GM18508 (cell line): ENCODE measurements around the gene WDR7.

Experiments
- ATAC-seq: cut with Tn5 transposase; IDR thresholded peaks from one replicate; pipeline ENCODE4 v1.9.1; 2021; ENCODE audit warnings: moderate number of reproducible peaks; ENCODE audit not compliant: insufficient read depth, unreplicated experiment

WDR7 gene

DNA sequence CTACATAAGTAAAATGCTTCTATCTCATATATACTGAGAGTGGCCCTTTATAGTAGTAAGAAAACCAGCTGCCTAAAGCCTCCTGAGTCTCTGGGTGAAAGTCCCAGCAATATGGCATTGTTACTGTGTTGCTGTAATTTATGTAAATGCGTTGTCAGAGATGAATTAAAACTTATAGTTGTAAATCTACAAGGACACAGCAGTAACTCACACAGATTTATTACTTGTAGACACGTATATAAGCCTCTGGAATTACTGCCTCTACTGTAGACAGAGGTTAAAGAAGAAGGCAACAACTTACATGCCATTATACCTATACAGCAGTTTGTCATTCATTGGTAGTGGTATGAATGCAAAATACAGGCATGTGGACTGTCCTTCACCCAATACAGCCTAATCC is 326.6 kb downstream of the WDR7 start:
- ATAC-seq = no peak

DNA sequence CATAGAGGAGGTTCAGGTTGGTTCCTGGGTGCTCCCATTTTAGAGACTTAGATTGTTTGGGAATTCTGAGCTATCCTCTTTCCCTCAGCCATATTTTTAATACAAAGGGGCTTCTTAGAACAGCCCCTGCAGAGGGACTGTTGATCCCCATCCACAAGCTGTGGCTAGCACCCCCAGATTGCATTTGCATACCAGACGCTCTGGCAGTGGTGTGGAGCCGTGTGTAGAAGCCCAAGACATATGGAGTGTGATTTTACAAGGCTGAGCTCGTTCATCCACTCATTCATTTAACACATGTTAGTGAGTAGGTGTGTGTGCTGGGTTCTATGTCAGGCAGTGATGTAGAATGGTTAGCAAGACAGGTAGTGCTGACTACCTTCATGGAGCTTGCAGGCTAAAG is 329.0 kb downstream of the WDR7 start:
- no peak for ATAC-seq

DNA sequence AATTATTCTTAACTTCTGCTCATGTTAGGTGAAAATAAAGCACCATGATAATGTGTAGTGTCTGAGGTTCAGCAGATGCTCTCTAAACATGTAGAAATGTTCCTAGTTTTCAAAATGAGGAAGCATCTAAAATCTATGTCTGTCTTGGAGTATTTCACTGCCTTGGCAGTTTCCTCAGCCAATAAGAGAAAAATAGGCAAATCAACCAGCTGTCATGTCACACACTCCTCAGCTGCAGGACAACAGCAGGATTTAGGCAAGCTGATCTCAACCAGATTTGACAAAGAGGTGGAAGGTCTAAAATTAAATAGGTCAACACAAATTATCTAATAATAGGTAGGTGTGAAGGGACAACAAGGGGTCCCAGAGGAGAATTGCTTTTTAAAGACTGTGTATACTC is 331.6 kb downstream of the WDR7 start:
- ATAC-seq = no peak

DNA sequence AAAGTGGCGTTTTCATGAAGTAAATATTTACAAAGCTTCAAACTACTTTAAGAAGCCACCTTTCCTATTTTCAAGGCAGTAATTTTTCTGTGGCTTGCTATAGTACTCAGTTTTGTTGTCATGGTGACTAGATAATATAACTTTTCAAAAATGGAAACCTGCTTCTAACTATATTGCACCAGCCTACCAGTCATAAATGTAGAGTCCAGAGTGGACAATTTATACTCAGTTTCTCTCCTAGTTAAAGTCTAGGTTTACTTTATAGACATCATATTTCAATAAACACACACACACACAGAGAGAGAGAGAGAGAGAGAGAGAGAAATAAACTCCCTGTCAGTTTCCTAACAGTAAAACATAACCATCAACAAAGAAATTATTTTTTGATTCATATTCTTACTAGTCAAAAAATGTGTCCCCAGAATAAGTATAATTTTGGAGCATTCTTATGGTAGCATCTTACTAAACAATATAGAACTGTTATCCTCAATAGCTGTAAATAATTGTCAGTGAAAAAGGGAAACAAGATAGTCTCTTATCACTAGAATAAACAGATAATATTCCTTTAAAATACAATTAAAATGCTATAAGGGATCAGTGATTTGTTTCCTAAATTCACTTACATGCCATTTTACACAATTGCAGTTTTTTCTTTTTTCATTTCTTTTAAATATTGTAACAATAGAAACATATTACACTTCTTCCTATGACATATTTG is 332.3 kb downstream of the WDR7 start:
- no peak for ATAC-seq

DNA sequence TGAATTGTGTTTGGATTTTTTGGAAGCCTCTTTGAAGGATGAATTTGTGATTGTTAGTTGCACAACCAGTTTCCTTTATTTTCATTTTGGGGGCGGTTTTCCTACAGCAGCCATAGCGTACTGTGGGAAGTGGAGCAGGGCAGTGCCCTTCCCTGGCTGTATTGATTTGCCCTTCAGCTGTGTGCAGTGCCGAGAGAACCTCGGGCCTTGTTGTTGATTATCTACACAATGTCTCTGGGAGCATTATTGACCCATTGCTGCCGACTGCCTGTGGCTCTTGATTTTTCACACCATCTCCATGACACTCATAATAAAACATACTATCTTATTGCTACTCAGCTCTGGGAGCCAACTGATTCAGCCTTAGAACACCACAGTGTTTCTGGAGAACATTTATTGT is 333.6 kb downstream of the WDR7 start:
- no peak for ATAC-seq

DNA sequence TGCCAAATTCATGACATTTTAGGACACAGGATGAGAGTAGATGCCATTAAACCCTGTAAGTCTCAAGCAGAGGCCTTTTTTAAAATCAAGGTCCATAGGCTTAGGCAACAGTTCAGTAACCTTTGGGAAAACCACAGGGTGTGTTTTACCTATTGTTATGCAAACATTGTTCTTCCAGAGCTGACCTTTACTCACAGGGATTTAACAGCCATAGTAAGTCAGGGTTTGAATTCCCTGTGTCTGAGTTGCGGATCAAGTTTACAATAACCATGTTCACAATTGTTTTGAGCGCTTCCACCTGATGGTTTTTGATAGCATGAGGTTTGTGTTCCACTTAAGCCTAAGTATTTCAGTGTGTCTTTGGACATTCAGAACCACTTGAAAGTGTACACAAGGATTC is 335.7 kb downstream of the WDR7 start:
- no peak for ATAC-seq

DNA sequence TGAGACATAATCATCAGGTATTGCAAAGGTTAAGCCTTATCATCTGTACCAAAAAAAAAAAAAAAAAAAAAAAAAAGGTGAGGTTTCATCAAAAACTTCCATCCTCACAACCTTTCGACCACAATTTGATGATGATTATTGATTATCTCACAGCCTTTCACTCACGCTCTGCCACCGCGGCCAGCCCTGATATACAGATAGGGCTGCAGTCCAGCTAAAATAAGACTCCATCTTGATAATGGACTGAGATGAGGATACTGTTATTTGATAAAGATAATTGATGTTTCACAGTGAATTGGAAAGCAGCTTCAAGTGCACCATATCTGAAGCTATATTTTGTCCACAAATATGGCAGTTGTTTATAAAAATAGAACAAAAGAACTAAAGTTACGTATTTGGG is 336.1 kb downstream of the WDR7 start:
- no peak for ATAC-seq

DNA sequence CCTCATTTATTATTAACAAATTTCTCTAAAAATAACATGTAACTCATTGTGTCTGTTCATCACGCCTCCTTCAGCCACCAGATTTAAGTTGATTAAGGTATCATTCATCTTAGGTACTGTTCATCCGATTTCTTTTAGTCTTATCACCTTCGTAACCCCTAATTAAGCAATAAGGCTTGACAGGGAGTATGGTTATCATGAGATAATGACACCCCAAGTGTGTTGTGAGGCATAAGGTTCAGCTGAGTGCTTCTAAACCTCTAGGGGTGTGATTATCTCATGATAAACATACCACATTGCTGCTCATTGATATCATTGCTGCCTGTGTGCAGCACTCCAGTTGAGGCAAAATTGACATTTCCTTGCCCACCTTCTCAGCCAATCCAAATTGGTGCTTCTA is 336.9 kb downstream of the WDR7 start:
- ATAC-seq = no peak

DNA sequence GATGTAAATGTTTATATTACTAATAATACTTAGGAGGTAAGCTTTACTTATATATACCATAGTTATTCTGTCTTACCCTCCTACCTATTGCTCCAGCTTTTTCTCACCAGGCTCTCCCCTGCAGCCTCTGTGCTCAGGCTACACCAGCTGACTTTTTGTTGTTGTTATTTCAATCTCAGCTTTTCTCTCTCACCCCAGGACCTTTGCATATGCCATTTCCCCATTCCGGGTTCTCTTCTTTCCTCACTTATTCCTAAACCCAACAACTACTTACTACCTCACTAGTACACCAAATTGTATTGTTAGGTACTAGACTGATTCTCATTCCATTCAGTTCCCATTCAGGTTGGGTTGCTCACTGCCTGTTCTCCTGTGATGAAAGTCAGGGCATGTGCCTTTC is 339.5 kb downstream of the WDR7 start:
- no peak for ATAC-seq

DNA sequence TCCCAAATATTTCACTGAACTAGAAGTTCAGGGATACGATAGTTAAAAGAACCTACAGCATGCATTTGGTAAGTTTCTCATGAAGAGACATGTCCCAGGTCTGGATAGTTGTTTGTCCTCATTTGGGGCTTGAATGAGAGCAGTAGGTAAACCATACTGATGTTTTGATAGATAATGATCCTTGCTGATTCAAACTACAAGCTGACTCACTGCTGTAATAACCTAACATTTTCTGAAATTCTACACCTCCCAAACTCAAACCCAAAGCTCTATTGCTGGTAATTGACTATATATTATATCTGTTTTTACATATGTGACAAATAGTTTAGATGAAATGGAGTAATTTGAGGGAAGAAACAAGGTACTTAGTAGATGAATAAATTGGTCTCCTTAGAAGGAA is 341.6 kb downstream of the WDR7 start:
- no peak for ATAC-seq

DNA sequence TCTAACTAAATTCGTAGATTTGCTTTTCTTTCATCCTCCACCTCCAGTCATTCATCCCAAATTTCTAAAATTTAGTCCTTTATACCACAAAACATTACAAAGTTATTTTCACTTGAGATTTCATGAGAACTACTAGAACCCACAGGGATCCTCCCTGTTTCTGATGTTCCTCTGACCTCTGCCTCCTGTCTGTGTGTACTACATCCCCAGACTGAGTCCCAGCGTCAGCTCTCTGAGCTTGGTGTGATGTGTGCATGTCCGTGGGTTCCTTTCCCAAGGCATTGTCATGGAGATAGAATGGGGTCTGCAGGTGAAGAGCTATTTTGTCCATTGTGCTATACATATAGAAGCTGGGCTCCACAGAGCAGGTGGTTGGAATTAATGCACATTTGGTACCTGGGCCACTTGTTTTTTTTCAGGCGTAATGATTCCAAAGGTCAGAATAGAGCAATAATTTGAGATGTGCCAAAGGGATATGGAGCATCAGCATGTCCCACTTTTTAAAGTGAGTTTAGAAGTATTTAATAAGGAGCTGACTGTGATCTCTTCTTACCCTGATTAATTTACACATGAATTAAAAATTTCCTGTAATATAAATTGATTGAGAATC is 344.5 kb downstream of the WDR7 start:
- no peak for ATAC-seq

DNA sequence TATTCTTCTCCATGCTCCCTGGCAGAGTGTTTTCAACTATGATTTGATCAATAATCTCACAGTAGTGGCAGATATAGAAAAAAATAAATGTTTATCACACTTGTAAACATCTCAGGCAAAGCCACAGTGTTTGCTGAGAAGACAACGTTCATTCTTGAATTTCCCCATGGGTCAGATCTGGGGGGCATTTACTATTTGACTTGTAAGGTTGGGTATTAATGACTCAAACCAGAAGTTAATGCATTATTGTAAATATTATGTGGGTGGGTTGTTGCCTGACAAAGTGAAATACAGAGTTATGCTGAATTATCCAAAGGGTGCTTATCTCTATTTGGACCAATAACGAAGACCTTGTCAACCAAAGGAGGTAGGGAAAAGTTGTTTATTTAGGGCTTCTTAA is 346.0 kb downstream of the WDR7 start:
- no peak for ATAC-seq

DNA sequence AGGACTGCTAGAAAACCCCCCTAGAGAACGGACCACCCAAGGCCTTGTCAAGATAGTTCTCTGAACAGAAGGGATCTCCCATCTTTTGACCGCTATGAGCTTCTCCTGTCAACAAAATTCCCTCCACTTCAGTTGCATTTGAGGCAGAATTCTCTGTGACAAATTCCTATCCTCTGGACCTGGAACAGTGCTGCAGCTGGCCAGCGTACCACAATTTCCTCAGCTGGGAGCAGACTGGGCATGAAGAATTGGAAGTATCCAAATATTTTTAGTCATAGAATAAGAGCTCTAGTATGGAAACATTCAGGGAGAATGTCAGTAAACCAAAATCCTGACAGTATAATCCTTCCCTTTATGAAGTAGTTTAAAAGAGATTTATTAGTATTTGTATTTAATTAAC is 348.7 kb downstream of the WDR7 start:
- ATAC-seq = no peak

DNA sequence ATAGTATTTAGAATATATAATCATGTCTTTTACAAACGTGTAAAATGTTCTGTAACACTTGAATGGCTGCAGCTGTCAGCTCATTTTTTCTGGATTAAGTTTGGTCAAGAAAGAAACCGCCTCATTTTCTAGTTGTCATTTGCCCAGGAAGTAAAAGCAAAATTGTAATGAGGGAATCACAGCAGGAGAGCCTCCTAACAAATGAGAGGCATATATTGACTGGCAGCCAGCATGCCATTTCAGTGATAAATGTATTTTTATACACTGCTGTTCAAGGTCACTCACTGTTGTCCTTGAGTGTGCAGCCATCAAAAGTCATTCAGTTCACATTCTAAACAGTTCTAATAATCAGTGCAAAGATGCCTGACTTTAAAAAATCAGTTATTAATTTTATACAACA is 351.5 kb downstream of the WDR7 start:
- no peak for ATAC-seq

DNA sequence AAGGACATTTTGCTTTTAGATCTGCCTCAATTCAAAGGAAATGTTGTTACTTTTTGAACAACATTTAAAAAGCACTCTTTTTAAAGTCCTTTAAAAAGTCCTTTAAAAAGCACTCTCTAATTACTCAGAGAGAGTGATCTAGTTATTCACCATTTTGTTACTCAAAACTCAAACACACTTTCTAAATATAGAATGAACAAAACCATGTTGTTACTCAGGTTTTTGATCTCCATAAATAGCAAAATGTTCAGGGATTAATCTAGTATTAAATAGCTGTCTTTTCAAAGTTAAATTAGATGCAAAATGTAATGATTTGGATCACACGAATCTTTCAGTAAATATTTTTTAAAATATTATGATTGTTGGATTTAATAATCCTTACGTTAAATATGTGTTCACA is 352.2 kb downstream of the WDR7 start:
- ATAC-seq = no peak

DNA sequence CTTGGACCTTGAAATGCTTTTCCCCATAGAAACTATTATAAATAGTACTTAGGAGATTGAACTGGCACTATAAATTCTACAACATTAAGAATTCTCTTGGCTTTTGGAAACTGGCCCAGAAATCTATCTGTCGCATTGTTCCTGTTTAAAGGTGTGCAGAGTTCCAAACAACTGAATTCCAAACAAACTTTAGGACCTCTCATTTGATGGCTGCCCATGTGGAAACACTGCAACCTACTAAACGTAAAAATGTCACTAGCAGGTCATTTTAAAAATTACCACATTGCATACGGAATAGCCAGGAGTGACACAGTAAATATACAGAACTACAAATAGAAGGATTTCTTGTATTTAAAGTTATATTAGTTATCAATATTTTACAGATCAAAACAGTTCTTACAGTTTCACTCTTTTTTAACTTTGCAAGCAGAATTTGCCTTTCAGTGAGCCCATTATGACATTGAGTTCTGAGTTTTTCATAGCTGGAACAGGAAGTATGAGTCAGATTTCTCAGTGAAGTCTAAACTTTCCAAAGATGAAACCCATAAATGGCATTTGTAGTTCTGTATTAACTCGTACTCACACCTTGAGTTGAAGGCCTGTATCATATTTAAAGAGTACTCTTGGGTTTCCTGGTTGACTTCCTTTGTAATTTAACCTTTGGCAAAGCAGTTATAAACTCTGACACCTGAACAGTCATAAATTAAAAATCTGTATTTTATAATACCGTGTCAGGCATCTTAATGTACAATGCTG is 353.4 kb downstream of the WDR7 start:
- peak; percentile 92 for ATAC-seq

DNA sequence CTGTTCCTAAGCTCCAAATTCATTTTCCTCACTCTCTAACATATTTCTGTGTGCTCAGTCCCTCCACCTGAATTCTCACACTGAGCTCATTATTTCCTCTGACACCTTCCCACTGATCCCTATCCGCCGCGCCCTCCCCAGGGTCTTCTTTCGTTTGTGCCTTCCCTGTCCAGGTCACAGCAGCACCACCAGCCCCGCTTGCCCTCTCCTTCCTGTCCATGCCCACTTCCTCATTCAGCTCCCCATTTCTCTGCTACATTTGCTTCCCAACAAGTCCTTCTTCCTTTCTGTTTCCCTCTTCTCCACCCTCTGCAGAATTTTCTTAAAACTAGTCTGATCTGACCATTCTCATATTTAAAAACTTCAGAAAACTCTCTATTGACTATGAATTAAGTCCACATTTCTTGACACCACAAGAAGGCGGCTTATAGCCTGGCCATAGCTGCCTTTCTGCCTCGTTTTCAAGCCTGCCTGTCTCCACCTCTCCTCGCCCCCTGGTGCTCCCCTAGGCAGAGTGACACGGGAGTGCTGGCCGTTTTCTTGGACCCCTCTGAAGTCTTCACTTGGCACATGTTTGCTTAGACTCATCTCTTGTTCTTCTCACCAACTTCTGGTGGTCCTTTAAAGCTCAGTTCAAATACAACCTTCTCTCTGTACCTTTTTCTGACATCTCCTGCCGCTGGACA is 357.0 kb downstream of the WDR7 start:
- no peak for ATAC-seq

DNA sequence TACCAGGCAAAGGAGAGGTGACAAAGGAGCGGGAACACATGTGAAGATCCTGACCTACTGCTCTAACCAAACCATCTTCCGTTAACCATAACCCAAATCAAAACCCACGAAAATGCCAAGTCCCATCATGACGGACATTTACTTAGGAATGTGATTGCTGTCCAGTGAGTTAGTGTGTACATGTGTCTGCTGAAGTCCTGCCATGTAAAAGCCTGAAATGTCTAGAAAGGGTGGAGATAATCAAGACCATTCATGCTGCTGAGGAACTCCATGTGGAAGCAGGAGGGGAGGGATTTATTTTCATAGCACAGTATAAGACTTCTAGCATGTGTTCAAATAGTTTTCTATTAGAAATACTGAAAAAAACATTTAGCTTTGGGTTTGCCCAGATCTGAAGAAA is 358.7 kb downstream of the WDR7 start:
- ATAC-seq = no peak

DNA sequence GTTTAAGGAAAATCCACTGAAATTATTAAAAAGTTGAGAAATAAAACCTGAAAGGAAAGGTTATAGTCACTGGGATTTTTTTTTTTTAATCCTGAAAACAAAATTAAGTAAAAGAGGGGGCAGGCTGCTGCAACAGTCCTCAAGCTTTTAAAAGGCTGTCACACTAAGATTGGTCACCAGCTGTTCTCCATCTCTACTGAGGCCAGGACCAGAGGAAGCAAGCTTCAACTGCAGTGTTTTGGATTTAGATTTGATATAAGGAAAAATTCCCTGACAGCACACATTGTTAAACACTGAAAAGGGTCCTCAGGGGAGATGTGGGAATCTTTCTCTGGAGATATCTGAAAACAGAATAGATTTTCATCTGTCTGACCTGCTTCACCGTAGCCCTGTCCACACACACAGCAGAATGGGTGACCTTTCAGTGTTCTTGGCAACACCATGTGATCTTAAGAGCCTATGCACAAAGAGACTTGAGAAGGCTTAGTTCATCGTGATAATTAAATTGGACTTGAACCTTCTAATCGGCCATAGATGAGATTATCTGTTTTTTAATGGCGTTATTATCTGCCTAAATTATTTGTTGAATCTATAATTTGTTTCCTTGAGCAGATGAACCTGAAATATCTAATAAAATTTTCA is 363.7 kb downstream of the WDR7 start:
- ATAC-seq = no peak

DNA sequence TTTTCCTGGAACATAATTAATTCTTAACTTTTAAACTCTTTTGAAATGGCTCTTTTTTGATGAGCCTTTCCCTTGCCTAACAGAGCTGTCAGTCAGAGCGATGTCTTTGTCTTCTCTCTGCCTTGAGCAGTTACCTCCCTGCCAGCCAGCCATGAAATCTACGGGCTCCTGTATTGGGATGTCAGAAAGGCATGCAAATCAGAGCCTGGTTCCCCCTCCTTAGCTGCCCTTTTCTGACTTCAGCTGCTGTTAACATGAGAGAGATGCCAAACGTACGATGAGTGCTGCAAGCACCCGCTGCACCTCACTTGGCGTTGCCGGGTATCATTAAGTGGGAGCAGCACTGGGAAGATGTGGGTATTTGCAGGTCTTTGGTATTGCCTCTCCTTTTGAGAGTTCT is 364.3 kb downstream of the WDR7 start:
- no peak for ATAC-seq

DNA sequence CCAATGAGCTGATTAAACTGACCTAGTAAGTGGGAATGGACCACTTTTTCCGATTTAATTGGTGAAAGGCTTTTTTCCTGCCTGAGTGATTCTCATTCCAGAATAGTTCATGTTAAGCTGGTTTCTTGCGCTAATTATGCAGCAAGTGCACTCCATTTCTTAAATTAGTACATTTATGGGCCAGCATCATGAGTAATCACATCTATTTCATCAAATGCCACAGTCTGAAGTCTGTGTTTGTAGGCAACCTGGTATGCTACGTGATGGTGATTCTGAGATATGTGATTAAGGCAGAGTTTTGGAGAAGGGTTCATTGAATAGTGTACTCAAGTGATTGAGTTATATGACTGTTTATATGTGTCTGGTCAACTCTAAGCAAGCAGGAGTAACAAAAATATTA is 367.7 kb downstream of the WDR7 start:
- no peak for ATAC-seq
